ENCODE data around the gene GMPPA.

DNA sequence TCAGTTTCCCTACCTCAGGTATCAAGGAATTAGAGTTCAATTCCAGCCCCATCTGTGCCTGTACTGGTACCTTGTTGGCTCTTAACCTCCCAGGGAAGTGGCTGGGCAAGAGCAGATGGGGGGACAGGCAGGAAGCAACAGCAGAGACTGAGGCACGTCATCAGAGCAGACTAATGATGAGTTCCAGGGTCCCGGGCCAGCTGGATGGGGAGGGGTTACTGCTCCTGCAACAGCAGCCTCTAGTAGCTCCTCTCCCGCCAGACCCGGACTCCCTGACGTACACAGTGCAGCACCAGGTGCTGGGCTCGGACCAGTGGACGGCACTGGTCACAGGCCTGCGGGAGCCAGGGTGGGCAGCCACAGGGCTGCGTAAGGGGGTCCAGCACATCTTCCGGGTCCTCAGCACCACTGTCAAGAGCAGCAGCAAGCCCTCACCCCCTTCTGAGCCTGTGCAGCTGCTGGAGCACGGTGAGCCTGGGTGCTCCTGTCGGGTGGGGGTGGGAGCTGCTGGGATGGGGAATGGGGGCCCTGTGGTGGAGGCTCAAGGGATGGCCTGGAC, 26.0 kb upstream of the GMPPA start:
- TF ChIP-seq, protein P1, sequence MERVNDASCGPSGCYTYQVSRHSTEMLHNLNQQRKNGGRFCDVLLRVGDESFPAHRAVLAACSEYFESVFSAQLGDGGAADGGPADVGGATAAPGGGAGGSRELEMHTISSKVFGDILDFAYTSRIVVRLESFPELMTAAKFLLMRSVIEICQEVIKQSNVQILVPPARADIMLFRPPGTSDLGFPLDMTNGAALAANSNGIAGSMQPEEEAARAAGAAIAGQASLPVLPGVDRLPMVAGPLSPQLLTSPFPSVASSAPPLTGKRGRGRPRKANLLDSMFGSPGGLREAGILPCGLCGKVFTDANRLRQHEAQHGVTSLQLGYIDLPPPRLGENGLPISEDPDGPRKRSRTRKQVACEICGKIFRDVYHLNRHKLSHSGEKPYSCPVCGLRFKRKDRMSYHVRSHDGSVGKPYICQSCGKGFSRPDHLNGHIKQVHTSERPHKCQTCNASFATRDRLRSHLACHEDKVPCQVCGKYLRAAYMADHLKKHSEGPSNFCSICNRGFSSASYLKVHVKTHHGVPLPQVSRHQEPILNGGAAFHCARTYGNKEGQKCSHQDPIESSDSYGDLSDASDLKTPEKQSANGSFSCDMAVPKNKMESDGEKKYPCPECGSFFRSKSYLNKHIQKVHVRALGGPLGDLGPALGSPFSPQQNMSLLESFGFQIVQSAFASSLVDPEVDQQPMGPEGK (CRISPR knock-in tag; IDR thresholded peaks at IDR 0.05; ENCODE audit: borderline replicate concordance): no peak
- TF ChIP-seq ARNTL (CRISPR knock-in tag; IDR thresholded peaks at IDR 0.05; ENCODE audit: borderline replicate concordance, low read depth): no peak
- TF ChIP-seq, protein P2, sequence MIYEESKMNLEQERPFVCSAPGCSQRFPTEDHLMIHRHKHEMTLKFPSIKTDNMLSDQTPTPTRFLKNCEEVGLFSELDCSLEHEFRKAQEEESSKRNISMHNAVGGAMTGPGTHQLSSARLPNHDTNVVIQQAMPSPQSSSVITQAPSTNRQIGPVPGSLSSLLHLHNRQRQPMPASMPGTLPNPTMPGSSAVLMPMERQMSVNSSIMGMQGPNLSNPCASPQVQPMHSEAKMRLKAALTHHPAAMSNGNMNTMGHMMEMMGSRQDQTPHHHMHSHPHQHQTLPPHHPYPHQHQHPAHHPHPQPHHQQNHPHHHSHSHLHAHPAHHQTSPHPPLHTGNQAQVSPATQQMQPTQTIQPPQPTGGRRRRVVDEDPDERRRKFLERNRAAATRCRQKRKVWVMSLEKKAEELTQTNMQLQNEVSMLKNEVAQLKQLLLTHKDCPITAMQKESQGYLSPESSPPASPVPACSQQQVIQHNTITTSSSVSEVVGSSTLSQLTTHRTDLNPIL (CRISPR knock-in tag; IDR thresholded peaks at IDR 0.05; ENCODE audit: low read depth): no peak
- no peak for TF ChIP-seq ZFP30 (CRISPR knock-in tag; IDR thresholded peaks at IDR 0.05)
- TF ChIP-seq RARB (CRISPR knock-in tag; IDR thresholded peaks at IDR 0.05): no peak
